GM21825 (cell line): ENCODE data around the gene CACNA1E.
"Not testable (repeated sequence)": the region's sequence is repeated elsewhere in the genome, so short reads cannot be mapped to it uniquely, and the experiment has no call there.

Source experiments
- ATAC-seq: cut with Tn5 transposase; IDR thresholded peaks from one replicate; pipeline ENCODE4 v1.9.1; 2021; ENCODE audit warnings: mild to moderate bottlenecking, moderate library complexity; ENCODE audit not compliant: unreplicated experiment

Gene CACNA1E

DNA sequence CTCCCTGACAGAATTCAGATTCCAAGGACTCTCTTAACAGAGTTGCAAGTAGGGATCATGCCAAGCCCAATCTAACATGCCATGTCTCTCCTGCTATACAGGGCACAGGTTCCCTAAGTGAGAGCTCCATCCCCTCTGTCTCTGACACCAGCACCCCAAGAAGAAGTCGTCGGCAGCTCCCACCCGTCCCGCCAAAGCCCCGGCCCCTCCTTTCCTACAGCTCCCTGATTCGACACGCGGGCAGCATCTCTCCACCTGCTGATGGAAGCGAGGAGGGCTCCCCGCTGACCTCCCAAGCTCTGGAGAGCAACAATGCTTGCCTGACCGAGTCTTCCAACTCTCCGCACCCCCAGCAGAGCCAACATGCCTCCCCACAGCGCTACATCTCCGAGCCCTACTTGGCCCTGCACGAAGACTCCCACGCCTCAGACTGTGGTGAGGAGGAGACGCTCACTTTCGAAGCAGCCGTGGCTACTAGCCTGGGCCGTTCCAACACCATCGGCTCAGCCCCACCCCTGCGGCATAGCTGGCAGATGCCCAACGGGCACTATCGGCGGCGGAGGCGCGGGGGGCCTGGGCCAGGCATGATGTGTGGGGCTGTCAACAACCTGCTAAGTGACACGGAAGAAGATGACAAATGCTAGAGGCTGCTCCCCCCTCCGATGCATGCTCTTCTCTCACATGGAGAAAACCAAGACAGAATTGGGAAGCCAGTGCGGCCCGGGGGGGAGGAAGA is 315.0 kb downstream of the CACNA1E start:
- ATAC-seq: no peak

DNA sequence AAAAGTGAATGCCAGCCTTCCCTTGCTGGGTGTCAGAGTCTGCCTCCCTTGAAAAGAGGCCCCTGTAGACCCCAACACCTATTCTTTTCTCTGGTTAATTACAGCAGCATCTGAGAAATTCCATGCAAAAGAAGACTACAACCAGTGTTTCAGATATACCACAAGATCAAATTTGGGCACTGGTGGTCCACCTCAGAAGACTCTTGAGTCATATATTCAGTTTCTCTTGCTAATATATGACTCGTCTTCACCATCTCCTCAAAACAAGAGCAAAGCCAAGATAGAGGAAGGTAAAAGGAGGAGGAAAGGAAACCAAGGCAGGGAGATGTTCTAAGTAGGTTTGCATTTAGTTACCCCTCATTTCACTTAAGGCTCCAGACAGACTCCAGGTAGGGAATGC is 318.3 kb downstream of the CACNA1E start:
- no peak for ATAC-seq

DNA sequence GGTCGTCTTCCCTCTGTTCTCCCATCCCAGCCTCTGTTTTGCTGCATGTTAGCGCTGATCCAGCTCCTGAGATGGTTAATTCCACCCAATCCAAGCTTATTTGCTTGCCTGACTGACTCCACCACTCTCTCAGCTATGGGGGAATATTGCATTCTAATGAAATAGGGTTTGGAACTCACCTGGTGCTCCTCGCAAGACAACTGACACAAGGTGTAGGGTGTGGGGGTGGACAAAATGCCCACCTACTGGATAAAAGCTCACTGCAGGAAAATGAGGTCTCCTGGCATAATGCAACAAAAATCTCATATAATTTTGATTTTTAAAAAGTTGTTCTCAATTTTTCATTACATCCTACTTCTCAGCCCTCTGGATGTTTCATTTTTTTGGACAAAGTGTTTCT is 319.1 kb downstream of the CACNA1E start:
- ATAC-seq: no peak

DNA sequence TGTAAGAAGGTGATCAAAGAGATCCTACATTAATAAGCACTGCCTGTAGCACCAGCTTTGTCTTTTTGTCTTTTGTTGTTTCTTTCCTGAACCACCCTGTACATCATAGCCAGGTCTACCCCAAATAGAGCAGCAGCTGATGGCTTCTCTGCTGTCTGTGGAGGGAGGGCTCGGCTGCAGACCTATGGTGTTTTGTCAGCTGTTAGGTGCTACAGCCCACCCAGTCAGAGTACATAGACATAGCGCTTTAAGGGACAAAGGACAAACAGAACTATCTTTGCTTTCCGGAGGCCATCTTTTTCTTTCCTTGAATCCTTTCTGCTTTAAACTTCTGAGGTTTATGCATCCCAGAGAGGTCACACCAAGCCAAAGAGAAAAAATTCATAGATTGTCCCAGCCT is 320.1 kb downstream of the CACNA1E start:
- no peak for ATAC-seq

DNA sequence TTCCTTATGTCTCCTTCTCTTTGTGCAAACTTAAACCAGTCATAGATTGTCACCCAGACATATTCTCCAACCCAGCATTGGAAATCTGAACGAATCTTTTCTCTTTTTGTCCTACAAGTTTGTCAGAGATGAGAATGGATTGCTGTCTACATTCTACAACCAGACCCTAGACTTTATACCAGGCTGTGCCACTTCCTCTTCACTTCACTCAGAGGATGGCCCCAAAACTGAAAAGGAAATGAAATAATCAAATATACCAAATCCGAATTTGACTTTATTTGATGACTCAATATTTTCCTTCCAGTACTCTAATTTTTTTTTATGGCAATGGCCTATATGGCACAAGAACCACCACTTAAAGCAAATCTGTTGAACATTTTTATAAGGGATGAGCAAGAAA is 321.7 kb downstream of the CACNA1E start:
- ATAC-seq: no peak

DNA sequence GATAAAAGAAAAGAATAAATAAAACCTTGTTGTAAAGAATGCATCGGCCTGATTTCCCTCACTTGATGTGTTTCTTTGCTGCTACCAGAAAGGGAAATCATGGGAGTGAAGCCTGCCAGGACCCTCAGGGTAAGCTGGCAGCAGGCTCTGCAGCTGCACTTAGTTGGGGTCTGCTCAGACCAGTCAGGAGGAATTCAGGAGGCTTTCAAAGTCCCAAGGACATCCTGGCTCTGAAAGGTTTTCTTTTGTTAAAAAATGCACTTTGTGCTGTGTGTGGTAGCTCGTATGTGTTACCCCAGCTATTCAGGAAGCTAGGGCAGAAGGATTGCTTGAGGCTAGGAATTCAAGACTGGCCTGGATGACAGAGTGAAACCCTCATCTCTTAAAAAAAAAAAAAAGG is 323.4 kb downstream of the CACNA1E start:
- ATAC-seq: no peak

DNA sequence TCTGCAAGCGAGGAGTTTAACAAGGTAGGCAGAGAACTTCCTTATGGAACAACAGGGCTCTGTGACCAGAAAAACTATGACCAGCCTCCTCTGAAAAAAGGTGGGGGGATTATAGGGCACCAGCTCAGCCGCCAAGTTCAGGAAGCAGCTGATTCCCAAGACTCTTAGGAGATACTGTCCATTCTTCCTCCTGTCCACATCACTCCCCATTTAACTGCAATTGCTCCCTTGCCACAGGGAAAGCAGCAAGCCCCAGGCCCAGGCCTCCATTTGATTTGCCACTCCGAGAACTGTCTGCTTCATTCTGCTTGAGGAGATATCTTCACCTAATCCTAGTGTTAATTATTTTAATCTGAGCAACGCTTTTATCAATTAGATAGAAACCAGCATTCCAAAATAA is 323.9 kb downstream of the CACNA1E start:
- ATAC-seq: no peak

DNA sequence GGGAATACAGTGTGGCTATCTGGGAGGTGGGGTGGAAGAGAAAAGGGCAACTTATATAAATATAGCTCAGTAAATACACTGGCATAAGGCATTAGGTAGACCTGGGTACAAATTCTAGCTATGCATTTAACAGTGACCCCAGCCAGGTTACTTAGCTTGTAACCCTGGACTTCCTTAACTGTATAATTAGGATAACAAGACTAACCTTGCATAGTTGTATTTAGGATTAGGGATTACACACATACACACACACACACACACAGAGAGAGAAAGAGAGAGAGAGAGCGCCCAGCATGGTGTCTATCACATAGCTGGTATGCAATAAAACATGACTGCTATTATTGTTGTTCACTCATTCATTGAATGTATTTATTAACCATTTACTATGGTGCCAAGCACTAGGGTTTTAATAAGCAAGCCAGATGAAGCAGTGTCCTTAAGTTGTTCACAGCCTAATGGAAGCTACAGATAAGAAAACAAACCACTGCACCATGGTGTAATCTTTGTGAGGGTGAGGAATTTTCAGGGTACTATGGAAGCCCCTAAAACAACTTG is 326.8 kb downstream of the CACNA1E start:
- no peak for ATAC-seq

DNA sequence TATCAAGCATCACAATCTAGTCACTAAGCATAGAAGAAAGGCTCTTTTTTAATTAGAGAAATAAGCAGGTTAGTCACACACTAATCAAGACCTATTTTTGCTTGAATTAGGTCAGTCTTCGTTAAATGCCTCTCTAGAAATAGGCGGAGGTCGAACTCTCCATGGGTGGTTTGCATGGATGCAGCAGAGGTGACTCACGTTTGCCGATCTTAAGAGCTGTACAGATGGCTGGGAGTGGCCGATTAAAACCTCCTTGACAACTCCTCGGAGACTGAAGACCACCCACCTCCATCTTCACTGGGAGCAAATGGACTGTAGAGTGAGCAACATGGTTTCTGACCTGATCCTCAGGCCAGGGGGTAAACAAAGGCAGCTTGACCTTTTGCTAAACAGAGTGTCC is 328.9 kb downstream of the CACNA1E start:
- ATAC-seq: no peak

DNA sequence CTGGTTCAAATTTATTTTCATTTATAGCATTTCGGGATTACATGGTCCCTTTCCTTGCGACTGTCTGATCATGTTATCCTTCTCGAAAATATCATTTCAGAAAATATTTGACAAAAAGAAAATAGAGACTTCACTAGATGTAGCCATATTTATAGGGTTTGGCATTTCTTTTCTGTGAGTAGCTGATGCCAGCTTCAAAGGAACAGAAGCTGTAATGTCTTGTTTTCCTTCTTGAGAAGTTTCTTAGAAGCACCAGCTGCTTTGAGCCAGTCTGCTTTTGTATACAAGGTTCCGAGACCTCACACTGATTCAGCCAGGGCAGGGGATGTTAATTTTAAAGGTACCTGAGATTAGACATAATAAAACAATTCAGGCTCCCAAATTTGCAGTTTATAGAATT is 329.9 kb downstream of the CACNA1E start:
- ATAC-seq: no peak

DNA sequence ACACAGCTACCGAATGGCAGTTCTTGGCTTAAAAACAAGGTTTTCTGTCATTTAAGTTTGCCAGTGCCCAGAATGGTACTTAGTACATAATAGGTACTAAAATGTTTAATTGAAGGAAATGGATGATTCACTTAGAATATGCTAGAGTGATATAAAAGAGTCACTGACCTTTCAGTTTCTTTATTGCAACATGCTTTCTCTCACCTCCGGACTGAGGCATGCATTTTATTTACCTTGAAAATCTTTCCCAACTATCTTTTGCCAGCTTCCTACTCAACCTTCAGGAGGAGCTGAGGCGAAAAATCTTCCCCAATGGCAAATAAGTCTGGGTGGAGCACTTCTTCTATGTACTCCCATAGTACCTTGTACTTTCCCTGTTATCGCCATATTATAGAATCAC is 333.3 kb downstream of the CACNA1E start:
- ATAC-seq: no peak

DNA sequence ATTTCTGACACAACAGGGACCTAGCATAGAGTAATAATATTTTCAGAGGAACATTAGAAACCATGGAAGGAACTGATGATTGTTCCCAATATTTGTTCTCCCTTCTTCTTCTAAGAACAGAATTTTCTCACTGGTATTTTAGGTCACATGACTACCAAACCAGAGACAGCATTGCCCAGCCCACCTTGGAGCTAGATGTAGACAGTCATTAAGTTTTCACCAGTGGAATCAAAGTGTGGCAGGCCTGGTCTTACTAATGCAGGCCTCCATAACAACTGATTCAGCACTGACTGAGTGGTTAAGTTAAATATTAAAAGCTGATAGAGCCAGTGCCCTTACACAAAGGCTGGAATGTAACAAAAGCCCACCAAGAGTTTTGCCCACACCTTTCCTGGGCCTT is 333.8 kb downstream of the CACNA1E start:
- ATAC-seq: no peak

DNA sequence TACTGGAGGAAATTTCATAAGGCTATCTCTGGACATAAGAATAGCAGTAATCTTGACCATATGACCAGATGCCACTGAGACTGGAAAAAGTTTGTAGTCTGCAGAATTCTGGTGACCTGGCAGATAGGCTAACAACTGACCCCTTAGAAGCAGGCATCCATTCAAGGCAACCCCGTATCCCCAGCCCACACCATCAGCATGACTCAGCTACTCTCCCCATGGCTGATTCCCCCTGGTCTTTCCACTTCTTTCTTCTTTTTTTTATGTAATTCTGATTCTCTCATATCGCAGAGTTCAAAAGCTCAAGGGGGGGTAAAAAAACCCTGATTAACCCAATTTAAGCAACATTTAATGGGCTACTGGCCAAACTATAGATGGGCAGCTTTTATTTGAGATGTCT is 335.1 kb downstream of the CACNA1E start:
- no peak for ATAC-seq

DNA sequence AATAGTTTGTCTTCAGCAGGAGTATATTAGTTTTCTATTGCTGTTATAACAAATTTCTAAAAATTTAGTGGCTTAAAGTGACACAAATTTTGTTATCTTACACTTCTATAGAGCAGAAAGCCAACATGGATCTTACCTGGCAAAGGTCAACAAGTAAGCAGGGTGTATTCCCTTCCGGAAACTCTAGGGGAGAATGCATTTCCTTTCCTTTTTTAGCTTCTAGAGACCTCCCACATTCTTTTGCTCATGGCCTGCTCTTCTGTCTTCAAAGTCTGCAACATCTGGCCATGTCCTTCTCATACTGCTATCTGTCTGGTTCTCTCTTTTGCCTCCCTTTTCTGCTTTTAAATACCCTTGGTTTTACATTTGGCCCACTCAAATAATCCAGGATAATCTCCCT is 335.6 kb downstream of the CACNA1E start:
- no peak for ATAC-seq

DNA sequence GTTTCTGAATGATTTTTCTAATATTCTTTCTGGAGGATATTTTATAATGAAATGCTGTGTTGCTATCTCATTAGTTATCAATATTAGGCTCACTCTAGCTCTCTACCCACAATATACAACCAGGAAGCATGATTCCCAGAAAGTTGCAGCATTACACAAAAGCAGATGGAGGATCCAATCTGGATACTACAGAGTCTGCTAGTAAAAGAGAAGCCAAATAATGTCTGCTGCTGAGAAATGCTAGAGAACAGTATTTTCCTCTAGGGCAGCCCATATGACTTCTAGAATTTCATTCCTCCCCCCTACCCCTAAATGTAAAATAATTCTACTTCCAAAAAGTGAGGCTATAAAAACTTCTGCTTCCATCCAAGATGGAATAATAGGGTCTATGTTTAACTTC is 338.4 kb downstream of the CACNA1E start:
- ATAC-seq: no peak

DNA sequence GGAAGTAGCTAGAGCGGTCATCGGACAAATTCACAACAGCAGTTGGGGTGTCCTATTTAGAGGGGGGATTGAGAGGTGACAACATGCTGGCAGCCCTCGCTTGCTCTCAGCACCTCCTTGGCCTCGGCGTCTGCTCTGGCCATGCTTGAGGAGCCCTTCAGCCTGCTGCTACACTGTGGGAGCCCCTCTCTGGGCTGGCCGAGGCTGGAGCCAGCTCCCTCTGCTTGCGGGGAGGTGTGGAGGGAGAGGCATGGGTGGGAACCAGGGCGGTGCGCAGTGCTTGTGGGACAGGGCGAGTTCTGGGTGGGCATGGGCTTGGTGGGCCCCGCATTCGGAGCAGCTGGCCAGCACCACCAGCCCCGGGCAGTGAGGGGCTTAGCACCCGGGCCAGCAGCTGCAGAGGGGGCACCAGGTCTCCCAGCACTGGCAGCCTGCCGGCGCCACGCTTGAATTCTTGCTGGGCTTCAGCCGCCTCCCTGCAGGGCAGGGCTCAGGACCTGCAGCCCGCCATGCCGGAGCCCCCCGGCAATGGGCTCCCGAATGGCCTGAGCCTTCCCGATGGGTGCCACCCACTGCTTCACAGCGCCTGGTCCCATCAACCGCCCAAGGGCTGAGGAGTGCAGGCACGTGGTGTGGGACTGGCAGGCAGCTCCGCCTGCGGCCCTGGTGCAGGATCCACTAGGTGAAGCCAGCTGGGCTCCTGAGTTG is 349.0 kb downstream of the CACNA1E start:
- ATAC-seq: not testable (repeated sequence)

DNA sequence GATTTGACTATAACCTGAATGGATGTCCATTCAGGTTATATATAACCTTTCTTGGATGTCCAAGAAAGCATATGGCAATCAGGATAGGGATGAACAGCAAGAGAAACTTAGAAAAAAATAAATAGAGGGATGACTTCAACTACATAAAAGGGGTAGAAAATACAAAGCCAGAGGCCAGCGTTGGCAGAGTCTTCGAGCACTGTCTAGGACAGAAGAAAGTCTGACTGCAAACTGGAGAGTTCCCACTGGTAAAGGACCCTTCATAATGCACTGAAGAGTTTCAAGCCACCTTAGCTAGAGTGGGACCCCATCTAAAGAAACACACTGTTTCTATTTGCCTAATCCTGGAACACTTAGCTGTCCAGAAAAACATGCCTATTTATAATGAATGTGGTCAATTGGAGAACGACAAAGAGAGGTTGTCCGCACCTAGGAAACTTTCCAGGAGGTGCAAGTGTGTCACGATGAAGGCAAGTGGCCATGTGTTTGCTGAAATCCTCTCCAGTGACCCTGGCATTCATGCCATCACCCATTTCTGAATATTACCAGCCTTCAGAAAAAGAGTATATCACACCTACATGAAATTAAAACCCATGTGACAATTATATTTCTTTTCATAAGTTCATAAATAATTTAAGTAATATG is 362.8 kb downstream of the CACNA1E start:
- ATAC-seq: no peak

DNA sequence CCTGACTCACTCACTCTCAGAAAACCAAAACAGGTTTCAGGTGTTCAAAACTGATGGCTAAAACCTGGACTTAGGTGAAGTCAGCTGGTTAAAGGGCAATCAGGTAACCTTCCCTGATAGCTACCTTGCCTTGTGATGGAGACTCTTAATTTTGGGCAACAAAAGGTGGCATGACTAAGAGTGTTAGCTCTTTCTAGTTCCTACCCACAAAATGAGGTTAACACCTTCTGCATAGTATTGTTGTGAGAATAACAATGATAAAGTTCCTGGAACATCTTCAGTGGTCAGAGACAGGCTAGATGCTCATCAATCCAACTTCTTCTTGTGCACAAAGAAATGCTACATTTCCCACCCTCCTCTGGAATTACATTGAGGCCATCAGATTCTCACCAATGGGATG is 363.4 kb downstream of the CACNA1E start:
- ATAC-seq: no peak

DNA sequence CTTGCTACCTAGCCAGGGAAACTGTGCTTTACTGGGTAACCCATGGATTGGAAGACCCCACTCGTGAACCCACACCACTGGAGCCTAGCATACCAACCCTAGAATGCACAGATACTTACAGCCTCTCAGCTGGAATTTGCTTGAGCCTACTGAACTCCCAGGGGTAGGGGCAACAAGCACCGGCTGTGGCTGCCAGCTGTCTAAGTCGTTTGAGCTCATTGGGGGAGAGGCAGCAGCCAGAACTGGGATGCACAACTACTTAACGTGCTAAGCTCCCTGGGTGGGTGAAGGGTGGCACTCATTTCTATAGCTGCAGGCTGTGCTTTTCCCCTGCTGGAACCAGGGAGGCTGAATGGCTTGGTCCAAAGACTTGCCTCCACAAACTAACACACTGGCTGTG is 365.8 kb downstream of the CACNA1E start:
- no peak for ATAC-seq

DNA sequence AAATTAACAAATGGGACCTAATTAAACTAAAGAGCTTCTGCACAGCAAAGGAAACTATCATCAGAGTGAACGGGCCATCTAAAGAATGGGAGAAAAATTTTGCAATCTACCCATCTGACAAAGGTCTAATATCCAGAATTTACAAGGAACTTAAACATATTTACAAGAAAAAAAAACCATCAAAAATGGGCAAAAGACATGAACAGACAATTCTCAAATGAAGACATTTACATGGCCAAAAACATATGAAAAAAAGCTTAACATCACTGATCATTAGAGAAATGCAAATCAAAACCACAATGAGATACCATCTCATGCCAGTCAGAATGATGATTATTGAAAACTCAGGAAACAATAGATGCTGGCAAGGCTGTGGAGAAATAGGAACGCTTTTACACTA is 370.9 kb downstream of the CACNA1E start:
- not testable (repeated sequence) for ATAC-seq

DNA sequence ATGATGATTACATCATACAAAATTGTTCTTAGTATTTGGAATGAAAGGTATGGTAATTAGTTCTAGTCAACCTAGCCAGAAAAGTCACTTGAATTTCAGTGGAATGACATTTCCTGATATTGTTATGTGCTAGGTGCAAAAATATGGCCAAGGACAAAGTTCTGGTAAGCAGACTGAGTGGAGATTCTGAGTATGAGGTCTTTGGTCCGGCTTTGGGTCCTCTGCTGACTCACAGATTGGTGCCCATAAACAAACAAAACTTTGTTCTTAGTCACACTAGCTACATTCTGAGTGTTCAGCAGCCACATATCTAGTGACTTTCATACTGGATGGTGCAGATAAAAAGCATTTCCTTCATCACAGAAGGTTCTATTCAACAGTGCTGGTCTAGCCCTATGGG is 372.1 kb downstream of the CACNA1E start:
- no peak for ATAC-seq
